Prostate gland (tissue), 2 donors: ENCODE measurements around the gene TIA1. TPM values are rescaled to one million over a fixed set of nuclear protein-coding genes. Genes with fewer than 3 reads are reported as not detected.

ENCODE experiments used
- DNase-seq: peaks from one replicate; pipeline ENCODE4 v3.0.0-alpha.2; 2019; ENCODE audit warnings: low spot score
- H3K27ac ChIP-seq, 2 donors: fragments of 200-600 bp; sonication (generic); 2 replicates each; pipeline ENCODE4 v1.5.1; 2017 to 2019
- H3K27me3 ChIP-seq: fragments of 200-600 bp; sonication (generic); replicated peaks from 2 replicates; pipeline ENCODE4 v1.5.1; 2019; ENCODE audit not compliant: insufficient read depth
- H3K36me3 ChIP-seq, 2 donors: fragments of 200-600 bp; sonication (generic); 1 replicate in 1 of 2; 2 replicates in 1 of 2; pipeline versions ENCODE4 v1.5.1 to v1.8.1; 2017 to 2019
- H3K4me1 ChIP-seq: fragments of 200-600 bp; sonication (generic); replicated peaks from 2 replicates; pipeline ENCODE4 v1.5.1; 2019
- H3K4me3 ChIP-seq, 2 donors: fragments of 200-600 bp; sonication (generic); 2 replicates each; pipeline ENCODE4 v1.5.1; 2017 to 2019
- H3K9me3 ChIP-seq: fragments of 200-600 bp; sonication (generic); 2 replicates; pipeline ENCODE4 v1.5.1; 2017
- CTCF ChIP-seq, 4 experiments: fragments of 200-600 bp in 2 of 4; fragments of 450-650 bp in 2 of 4; sonication (generic) in 2 of 4; IDR thresholded peaks; 1 replicate in 3 of 4; 2 replicates in 1 of 4; pipeline ENCODE4 v1.5.1; 2016 to 2019; ENCODE audit warnings: antibody characterized with exemption in 4 of 4, mild to moderate bottlenecking in 2 of 4, moderate library complexity in 2 of 4
- POLR2A ChIP-seq: fragments of 450-650 bp; IDR thresholded peaks from one replicate; pipeline ENCODE4 v1.6.1; 2016; ENCODE audit warnings: antibody characterized with exemption, mild to moderate bottlenecking
- POLR2AphosphoS5 ChIP-seq: sonication (generic); formaldehyde crosslinking; IDR thresholded peaks from one replicate; pipeline ENCODE4 v1.6.1; 2017; ENCODE audit warnings: antibody characterized with exemption
- WGBS: methylation state at CpG from one replicate; pipeline ENCODE4 v1.1.5; 2018; 5-methylcytosine and 5-hydroxymethylcytosine counted together
- intact Hi-C: fragments of 100-400 bp; cut with DNase I; formaldehyde crosslinking; loops from one replicate; pipeline ENCODE4 v1.14.2; 2022
- total RNA-seq, 2 donors: library from RNA; depleted of rRNA; stranded (reverse); fragments of >200 nt; gene quantifications; one replicate each; pipeline ENCODE4 v1.1.0, GENCODE V29; 2016

The TIA1 gene
- total RNA-seq, 2 donors from 2014 or later = 65.3 to 100 TPM

- intact Hi-C loops = no loop called here
- no peaks in the 10 kb centered on the region for H3K4me1 ChIP-seq
- H3K4me3 ChIP-seq = no peak overlapping the region
- no peaks in the 10 kb centered on the region for H3K27me3 ChIP-seq
- DNase-seq = no peak
- H3K9me3 ChIP-seq = no peaks in the 10 kb centered on the region
- no peaks in the 10 kb centered on the region for H3K36me3 ChIP-seq
- no peak for TF ChIP-seq POLR2AphosphoS5
- no peak overlapping the region for H3K27ac ChIP-seq
- 78% methylated on average over 5 of the region's 5 CpGs for WGBS
Observed at GRCh38 chr2:70203086-70203485, 45.3 kb downstream of the TIA1 start.

- Histone ChIP-seq H3K4me3 (no peak overlapping the region), H3K27me3 (no peaks in the 10 kb centered on the region), H3K27ac (no peak overlapping the region), H3K36me3 (no peaks in the 10 kb centered on the region), H3K4me1 (no peaks in the 10 kb centered on the region), H3K9me3 (no peaks in the 10 kb centered on the region)
- no peak for DNase-seq
- intact Hi-C loops = no loop called here
- WGBS = 36% methylated on average over 9 of the region's 9 CpGs
- TF ChIP-seq POLR2AphosphoS5 (peak; percentile 23), CTCF (IDR thresholded peaks at IDR 0.05) (no peak)
Observed at GRCh38 chr2:70202236-70202806, 46.1 kb downstream of the TIA1 start.

GRCh38 chr2:70201831-70202230 is 46.6 kb downstream of the TIA1 start:
- H3K4me1 ChIP-seq = no peaks in the 10 kb centered on the region
- H3K4me3 ChIP-seq = no peak overlapping the region
- H3K27ac ChIP-seq = no peak overlapping the region
- no peaks in the 10 kb centered on the region for H3K36me3 ChIP-seq
- H3K27me3 ChIP-seq = no peaks in the 10 kb centered on the region
- WGBS = 73% methylated on average over 6 of the region's 6 CpGs
- TF ChIP-seq POLR2AphosphoS5 (no peak), POLR2A (no peak), CTCF (IDR thresholded peaks at IDR 0.05) (no peak)
- intact Hi-C loops = no loop called here
- DNase-seq = no peak
- H3K9me3 ChIP-seq = no peaks in the 10 kb centered on the region

GRCh38 chr2:70201225-70201768 is 47.1 kb downstream of the TIA1 start:
- no peak overlapping the region for H3K27ac ChIP-seq
- no peaks in the 10 kb centered on the region for H3K27me3 ChIP-seq
- H3K4me3 ChIP-seq = no peak overlapping the region
- H3K9me3 ChIP-seq = no peaks in the 10 kb centered on the region
- no peaks in the 10 kb centered on the region for H3K4me1 ChIP-seq
- 92% methylated on average over 3 of the region's 3 CpGs for WGBS
- H3K36me3 ChIP-seq = no peaks in the 10 kb centered on the region
- no peak for TF ChIP-seq POLR2AphosphoS5
- TF ChIP-seq POLR2A = no peak
- TF ChIP-seq CTCF (IDR thresholded peaks at IDR 0.05) = no peak
- DNase-seq = no peak
- intact Hi-C loops = no loop called here

GRCh38 chr2:70199320-70199864 is 49.0 kb downstream of the TIA1 start:
- H3K9me3 ChIP-seq = no peaks in the 10 kb centered on the region
- H3K4me3 ChIP-seq = no peak overlapping the region
- no peaks in the 10 kb centered on the region for H3K36me3 ChIP-seq
- intact Hi-C loops = loop anchor here (10.0 kb wide), 1 partner anchor 95 kb away; the partner anchor contains the start of gene SNRPG
- no peaks in the 10 kb centered on the region for H3K4me1 ChIP-seq
- no peak for DNase-seq
- TF ChIP-seq POLR2A = no peak
- TF ChIP-seq CTCF (IDR thresholded peaks at IDR 0.05) = no peak
- no peak for TF ChIP-seq POLR2AphosphoS5
- whole genome bisulfite sequencing = 81% methylated on average over 4 of the region's 4 CpGs
- no peak overlapping the region for H3K27ac ChIP-seq
- H3K27me3 ChIP-seq = no peaks in the 10 kb centered on the region
